CD4-positive, alpha-beta T cell (primary cell): ENCODE results near the gene LRIF1. TPM values are rescaled to one million over a fixed set of nuclear protein-coding genes. Genes with fewer than 3 reads are reported as not detected.
A peak's percentile ranks its signal among the peaks of the same experiment; 100 is the strongest.

Experiments used
- ATAC-seq: fragments of 200-7000 bp; cut with Tn5 transposase; one replicate; pipeline ENCODE4 v1.10.0; 2022; ENCODE audit warnings: mild to moderate bottlenecking; ENCODE audit not compliant: poor library complexity
- CTCF ChIA-PET: fragments of 350-600 bp; sonication (Branson Sonifier 250); formaldehyde crosslinking; loops from one replicate; lab custom pipeline; 2021; ENCODE audit warnings: antibody characterized with exemption, inconsistent platforms; lab: Charles Lee
- POLR2A ChIA-PET: fragments of 350-600 bp; sonication (Branson Sonifier 250); formaldehyde crosslinking; loops from one replicate; lab custom pipeline; 2021; ENCODE audit warnings: antibody characterized with exemption, inconsistent platforms; lab: Charles Lee
- DNase-seq, 14 experiments: peaks; one replicate each; pipeline ENCODE4 v3.0.0-alpha.2; 2013 to 2020; ENCODE audit warnings: mixed read lengths in 2 of 14
- H3K27ac ChIP-seq, 2 donors: one replicate each; pipeline versions ENCODE4 v1.5.1 to v1.7.0; 2013; ENCODE audit warnings: low read length in 2 of 2, low read depth in 1 of 2, mild to moderate bottlenecking in 1 of 2
- H3K27me3 ChIP-seq, 2 experiments: 1 replicate in 1 of 2; 2 replicates in 1 of 2; pipeline versions ENCODE4 v1.6.1 to v1.7.0; 2013; ENCODE audit warnings: low read length in 2 of 2, control low read depth in 1 of 2, mild to moderate bottlenecking in 1 of 2, moderate library complexity in 1 of 2; ENCODE audit not compliant: insufficient read depth in 2 of 2, control insufficient read depth in 1 of 2
- H3K36me3 ChIP-seq: one replicate; pipeline ENCODE4 v1.6.1; 2013; ENCODE audit warnings: low read length, control low read depth; ENCODE audit not compliant: insufficient read depth
- H3K4me1 ChIP-seq: one replicate; pipeline ENCODE4 v1.6.1; 2013; ENCODE audit warnings: low read length, control low read depth; ENCODE audit not compliant: insufficient read depth
- H3K4me3 ChIP-seq: one replicate; pipeline ENCODE4 v1.5.1; 2013; ENCODE audit warnings: mild to moderate bottlenecking, low read length, moderate library complexity
- H3K9me3 ChIP-seq, 2 experiments: 1 replicate in 1 of 2; 2 replicates in 1 of 2; pipeline versions ENCODE4 v1.6.1 to v1.7.0; 2013; ENCODE audit warnings: low read length in 2 of 2, mild to moderate bottlenecking in 2 of 2, control low read depth in 1 of 2, moderate library complexity in 1 of 2; ENCODE audit not compliant: control insufficient read depth in 1 of 2, insufficient read depth in 1 of 2
- H3K27ac Mint-ChIP-seq: one replicate; pipeline ENCODE4 v1.8.0; 2020; ENCODE audit warnings: mixed read lengths
- H3K27me3 Mint-ChIP-seq: one replicate; pipeline ENCODE4 v1.8.0; 2021; ENCODE audit warnings: mixed read lengths
- H3K36me3 Mint-ChIP-seq: one replicate; pipeline ENCODE4 v1.8.0; 2021; ENCODE audit warnings: low read depth, mixed read lengths
- H3K4me1 Mint-ChIP-seq: one replicate; pipeline ENCODE4 v1.8.0; 2021; ENCODE audit warnings: low read depth, mixed read lengths
- H3K4me3 Mint-ChIP-seq: one replicate; pipeline ENCODE4 v1.8.0; 2020; ENCODE audit warnings: mild to moderate bottlenecking, mixed read lengths
- H3K9me3 Mint-ChIP-seq: one replicate; pipeline ENCODE4 v1.8.0; 2020; ENCODE audit warnings: mixed read lengths
- CTCF ChIP-seq: fragments of 200-600 bp; IDR thresholded peaks from one replicate; pipeline ENCODE4 v1.8.0; 2022; ENCODE audit warnings: antibody characterized with exemption, mild to moderate bottlenecking
- intact Hi-C, 2 experiments: fragments of 100-400 bp; cut with DNase I in 1 of 2; cut with micrococcal nuclease in 1 of 2; formaldehyde crosslinking; loops; one replicate each; pipeline versions ENCODE4 v1.15.1 to v1.9.0; 2023 to 2025; cut with DNase I, micrococcal nuclease
- total RNA-seq, 174 experiments: library from RNA in 2 of 174; stranded (reverse) in 2 of 174; gene quantifications; one replicate each; pipeline ENCODE4 v1.2.3 and lab custom pipeline; 2021 to 2026

The LRIF1 gene
- total RNA-seq, 2 experiments from 2014 or later, result 1.6 to 1.8 TPM

GRCh38 chr1:110898734-110899457 lies 64.8 kb downstream of the LRIF1 start:
- Histone ChIP-seq H3K36me3 (peaks cover 74% of the 10 kb centered on the region), H3K4me3 (no peak overlapping the region), H3K27ac (no peak overlapping the region), H3K27me3 (no peaks in the 10 kb centered on the region), H3K4me1 (peaks cover 46% of the 10 kb centered on the region), H3K9me3 (peaks cover 0 to 4% of the 10 kb centered on the region in 2 experiments)
- DNase-seq, result no peak
- no peak for TF ChIP-seq CTCF
- Mint-ChIP-seq H3K9me3 (peaks cover 6% of the 10 kb centered on the region), H3K27me3 (no peaks in the 10 kb centered on the region), H3K36me3 (peaks cover 96% of the 10 kb centered on the region), H3K4me1 (peaks cover 74% of the 10 kb centered on the region), H3K27ac (peak overlapping the region; percentile 92), H3K4me3 (peak overlapping the region; percentile 42)
- intact Hi-C loops, result no loop called here
- CTCF ChIA-PET, result interaction anchor here (1.0 kb wide), 1 partner anchor 60 kb away, joined by 4 read pairs; no protein-coding TSS in a partner anchor
- no peak for ATAC-seq
- POLR2A ChIA-PET, result interaction anchor here (0.7 to 2.4 kb wide), 4 partner anchors 10 to 112 kb away, joined by 3 to 15 read pairs (median 8); no protein-coding TSS in a partner anchor

- ATAC-seq (peak; percentile 66), DNase-seq (peak in 3 of 14 experiments; percentile 29 to 49 (median 32))
- Mint-ChIP-seq H3K4me3 (peak overlapping the region; percentile 26), H3K36me3 (peaks cover 96% of the 10 kb centered on the region), H3K4me1 (peaks cover 76% of the 10 kb centered on the region), H3K27me3 (no peaks in the 10 kb centered on the region), H3K9me3 (peaks cover 3% of the 10 kb centered on the region), H3K27ac (peak overlapping the region; percentile 92)
- H3K27me3 ChIP-seq, result no peaks in the 10 kb centered on the region
- H3K4me3 ChIP-seq, result no peak overlapping the region
- CTCF ChIA-PET, result interaction anchor here (1.0 kb wide), 1 partner anchor 61 kb away, joined by 4 read pairs; no protein-coding TSS in a partner anchor
- peaks cover 84% of the 10 kb centered on the region for H3K36me3 ChIP-seq
- intact Hi-C loops, result loop anchor here (2.0 kb wide), 2 partner anchors 21 to 65 kb away; partner anchors contain the start of gene LRIF1 (in 1 of the 2)
- no peaks in the 10 kb centered on the region for H3K9me3 ChIP-seq
- POLR2A ChIA-PET, result interaction anchor here (0.9 to 2.4 kb wide), 6 partner anchors 9 to 559 kb away, joined by 3 to 15 read pairs (median 5); partner anchors contain the start of gene RBM15
- H3K4me1 ChIP-seq, result peaks cover 58% of the 10 kb centered on the region
- no peak overlapping the region for H3K27ac ChIP-seq
- no peak for TF ChIP-seq CTCF
Measured at GRCh38 chr1:110897681-110898080, 66.0 kb downstream of the LRIF1 start.

Other genes with a start within 250 kb of the LRIF1 start
- gene CD53, start 90.8 kb downstream of the LRIF1 start, total RNA-seq, result 100 to 1,000 TPM; 169 to 176 TPM
- gene DRAM2, start 176.2 kb upstream of the LRIF1 start, total RNA-seq, result 10 to 100 TPM; 35.7 to 38.7 TPM
- gene CEPT1, start 176.3 kb upstream of the LRIF1 start, total RNA-seq, result 10 to 100 TPM; 25.0 to 27.2 TPM
- gene DENND2D, start 236.7 kb upstream of the LRIF1 start, total RNA-seq, result 10 to 100 TPM; 60.7 to 62.0 TPM